Coronary artery (tissue), 2 donors: Measurements from ENCODE around the gene TPM2.

ENCODE experiments used
- DNase-seq: peaks from one replicate; pipeline ENCODE4 v3.0.0-alpha.2; 2017; ENCODE audit warnings: low spot score
- H3K27ac ChIP-seq, 2 donors: fragments of 200-600 bp; sonication (generic); one replicate each; pipeline ENCODE4 v1.5.1; 2016 to 2019
- H3K4me3 ChIP-seq: fragments of 200-600 bp; sonication (generic); 2 replicates; pipeline ENCODE4 v1.5.1; 2016; ENCODE audit warnings: mild to moderate bottlenecking, moderate library complexity
- CTCF ChIP-seq: fragments of 200-600 bp; sonication (generic); IDR thresholded peaks from one replicate; pipeline ENCODE4 v1.5.1; 2019; ENCODE audit warnings: antibody characterized with exemption

Gene TPM2

GRCh38 chr9:35696520-35697215 is 6.9 kb upstream of the TPM2 start:
- DNase-seq, result no peak
- peak overlapping the region; percentile 6 for H3K4me3 ChIP-seq
- TF ChIP-seq CTCF, result peak; percentile 82
- peak overlapping the region; percentile 96 for H3K27ac ChIP-seq

GRCh38 chr9:35695943-35696401 is 6.2 kb upstream of the TPM2 start:
- Histone ChIP-seq H3K27ac (peak overlapping the region; percentile 96), H3K4me3 (peak overlapping the region; percentile 6)
- TF ChIP-seq CTCF, result no peak
- no peak for DNase-seq

- Histone ChIP-seq H3K27ac (peak overlapping the region; percentile 96), H3K4me3 (peak overlapping the region; percentile 82)
- no peak for DNase-seq
- TF ChIP-seq CTCF, result no peak
Measured at GRCh38 chr9:35691757-35692301, 2.1 kb upstream of the TPM2 start.

- TF ChIP-seq CTCF, result no peak
- Histone ChIP-seq H3K27ac (peak overlapping the region; percentile 96), H3K4me3 (peak overlapping the region; percentile 82)
- no peak for DNase-seq
Measured at GRCh38 chr9:35691334-35691650, 1.6 kb upstream of the TPM2 start.

GRCh38 chr9:35690614-35691333 is 1.0 kb upstream of the TPM2 start:
- peak overlapping the region; percentile 96 for H3K27ac ChIP-seq
- DNase-seq, result peak; percentile 95
- TF ChIP-seq CTCF, result no peak

GRCh38 chr9:35690294-35690613 is 529 bp upstream of the TPM2 start:
- no peak for DNase-seq
- peak overlapping the region; percentile 96 for H3K27ac ChIP-seq

More at GRCh38 chr9:35690614-35691333, 1.0 kb upstream of the TPM2 start:
- peak overlapping the region; percentile 82 for H3K4me3 ChIP-seq

More at GRCh38 chr9:35690294-35690613, 529 bp upstream of the TPM2 start:
- peak overlapping the region; percentile 82 for H3K4me3 ChIP-seq
- TF ChIP-seq CTCF, result no peak
